Activated CD4-positive, CD25-positive, alpha-beta regulatory T cell (primary cell): ENCODE results near the gene PHTF2.

Experiments
- DNase-seq, 4 experiments: peaks; one replicate each; lab custom pipeline; 2025; lab: John Stamatoyannopoulos, UW

The PHTF2 gene

GRCh38 chr7:77931841-77932240 is 133.3 kb downstream of the PHTF2 start:
- no peak for DNase-seq

GRCh38 chr7:77933394-77933793 is 134.8 kb downstream of the PHTF2 start:
- DNase-seq, result no peak

- no peak for DNase-seq
These were observed 137.2 kb downstream of the PHTF2 start for GRCh38 chr7:77935652-77936348.

GRCh38 chr7:77940647-77941046 is 142.1 kb downstream of the PHTF2 start:
- DNase-seq, result no peak

- DNase-seq, result no peak
These were observed 143.9 kb downstream of the PHTF2 start for GRCh38 chr7:77942431-77942830.

GRCh38 chr7:77944183-77945182 is 145.9 kb downstream of the PHTF2 start:
- DNase-seq, result no peak

- no peak for DNase-seq
These were observed 152.0 kb downstream of the PHTF2 start for GRCh38 chr7:77950548-77950947.

GRCh38 chr7:77954773-77955555 is 156.4 kb downstream of the PHTF2 start:
- DNase-seq, result no peak

- DNase-seq, result no peak
These were observed 159.9 kb downstream of the PHTF2 start for GRCh38 chr7:77958436-77958835.

- DNase-seq, result no peak
These were observed 160.5 kb downstream of the PHTF2 start for GRCh38 chr7:77959080-77959479.

GRCh38 chr7:77960336-77960735 is 161.8 kb downstream of the PHTF2 start:
- DNase-seq, result no peak

- no peak for DNase-seq
These were observed 168.9 kb downstream of the PHTF2 start for GRCh38 chr7:77967429-77967828.

GRCh38 chr7:77971726-77972125 is 173.2 kb downstream of the PHTF2 start:
- no peak for DNase-seq

GRCh38 chr7:77975672-77976480 is 177.3 kb downstream of the PHTF2 start:
- no peak for DNase-seq

GRCh38 chr7:77979219-77979618 is 180.6 kb downstream of the PHTF2 start:
- no peak for DNase-seq

- DNase-seq, result no peak
These were observed 181.6 kb downstream of the PHTF2 start for GRCh38 chr7:77980087-77980713.

- no peak for DNase-seq
These were observed 184.5 kb downstream of the PHTF2 start for GRCh38 chr7:77982926-77983550.

GRCh38 chr7:77983973-77984372 is 185.4 kb downstream of the PHTF2 start:
- DNase-seq, result no peak

- DNase-seq, result no peak
These were observed 186.8 kb downstream of the PHTF2 start for GRCh38 chr7:77985232-77985973.

GRCh38 chr7:77985974-77986339 is 187.4 kb downstream of the PHTF2 start:
- DNase-seq, result no peak
